ENCODE data around the gene ANKRD63.

Gene ANKRD63

GRCh38 chr15:40279437-40280141 is 3.3 kb downstream of the ANKRD63 start:
- Histone ChIP-seq H3K27ac (replicated peaks; ENCODE audit: low read length) (no peak overlapping the region), H3K18ac (ENCODE audit: low read length) (peak overlapping the region; percentile 75), H3K14ac (ENCODE audit: low read length) (no peak overlapping the region), H3K79me1 (ENCODE audit: low read depth, low read length) (no peaks in the 10 kb centered on the region), H4K91ac (ENCODE audit: low read depth, low read length, poor library complexity) (no peak overlapping the region), H3K9me3 (replicated peaks in 1 of 2; ENCODE audit: control insufficient read depth in 2 of 2, insufficient read depth in 1 of 2, low read depth in 1 of 2, low read length in 2 of 2) (peaks cover 0 to 7% of the 10 kb centered on the region in 2 donors), H2BK5ac (ENCODE audit: low read length) (no peak overlapping the region), H3K36me3 (replicated peaks in 1 of 2; ENCODE audit: control insufficient read depth in 2 of 2, insufficient read depth in 2 of 2, low read length in 2 of 2) (no peaks in the 10 kb centered on the region), H2AK5ac (ENCODE audit: low read depth, low read length) (peak overlapping the region; percentile 44), H3K23ac (ENCODE audit: low read depth, low read length, poor library complexity) (peak overlapping the region; percentile 8), H2BK15ac (ENCODE audit: low read length) (no peak overlapping the region), H3K9ac (ENCODE audit: low read depth, low read length, poor library complexity) (peak overlapping the region; percentile 36), H3K27me3 (ENCODE audit: control insufficient read depth in 3 of 3, insufficient read depth in 3 of 3, low read depth in 1 of 3, low read length in 3 of 3) (peaks cover 0 to 62% (median 40%) of the 10 kb centered on the region in 3 experiments), H3K4me3 (ENCODE audit: low read length in 2 of 2) (no peak overlapping the region), H2BK120ac (ENCODE audit: low read depth, low read length) (no peak overlapping the region), H3K4me2 (ENCODE audit: insufficient read depth, low read length, poor library complexity, severe bottlenecking) (peak overlapping the region; percentile 26), H2AFZ (ENCODE audit: low read length) (peak overlapping the region; percentile 67), H3K4me1 (ENCODE audit: control insufficient read depth in 2 of 2, insufficient read depth in 1 of 2, low read depth in 1 of 2, low read length in 2 of 2) (peaks cover 6 to 28% of the 10 kb centered on the region in 2 donors), H3K4ac (ENCODE audit: low read length) (no peak overlapping the region), H2BK12ac (ENCODE audit: low read length) (no peak overlapping the region), H4K8ac (ENCODE audit: low read depth, low read length) (no peak overlapping the region)
- DNase-seq (ENCODE audit: low spot score), result peak; percentile 75
- WGBS, 2 donors (ENCODE audit: extremely low coverage in 2 of 2, insufficient read length in 2 of 2, insufficient replicate concordance in 1 of 2), result no CpG with 5 or more reads among the region's 40 CpGs

- WGBS, 2 donors (ENCODE audit: extremely low coverage in 2 of 2, insufficient read length in 2 of 2, insufficient replicate concordance in 1 of 2), result no CpG with 5 or more reads among the region's 10 CpGs
- Histone ChIP-seq H2AFZ (ENCODE audit: low read length) (peak overlapping the region; percentile 68), H2BK5ac (ENCODE audit: low read length) (no peak overlapping the region), H2BK120ac (ENCODE audit: low read depth, low read length) (no peak overlapping the region), H3K9ac (ENCODE audit: low read depth, low read length, poor library complexity) (no peak overlapping the region), H3K79me1 (ENCODE audit: low read depth, low read length) (no peaks in the 10 kb centered on the region), H3K4ac (ENCODE audit: low read length) (no peak overlapping the region), H2BK12ac (ENCODE audit: low read length) (no peak overlapping the region), H4K91ac (ENCODE audit: low read depth, low read length, poor library complexity) (no peak overlapping the region), H4K8ac (ENCODE audit: low read depth, low read length) (no peak overlapping the region), H3K4me3 (ENCODE audit: low read length in 2 of 2) (no peak overlapping the region), H3K27me3 (ENCODE audit: control insufficient read depth in 3 of 3, insufficient read depth in 3 of 3, low read depth in 1 of 3, low read length in 3 of 3) (peaks cover 0 to 47% (median 30%) of the 10 kb centered on the region in 3 experiments), H2AK5ac (ENCODE audit: low read depth, low read length) (no peak overlapping the region), H3K14ac (ENCODE audit: low read length) (no peak overlapping the region), H2BK15ac (ENCODE audit: low read length) (no peak overlapping the region), H3K18ac (ENCODE audit: low read length) (no peak overlapping the region), H3K4me1 (ENCODE audit: control insufficient read depth in 2 of 2, insufficient read depth in 1 of 2, low read depth in 1 of 2, low read length in 2 of 2) (peaks cover 4 to 28% of the 10 kb centered on the region in 2 donors), H3K23ac (ENCODE audit: low read depth, low read length, poor library complexity) (peak overlapping the region; percentile 31), H3K9me3 (replicated peaks in 1 of 2; ENCODE audit: control insufficient read depth in 2 of 2, insufficient read depth in 1 of 2, low read depth in 1 of 2, low read length in 2 of 2) (peaks cover 2 to 4% of the 10 kb centered on the region in 2 donors), H3K36me3 (replicated peaks in 1 of 2; ENCODE audit: control insufficient read depth in 2 of 2, insufficient read depth in 2 of 2, low read length in 2 of 2) (no peaks in the 10 kb centered on the region), H3K4me2 (ENCODE audit: insufficient read depth, low read length, poor library complexity, severe bottlenecking) (no peak overlapping the region), H3K27ac (replicated peaks; ENCODE audit: low read length) (no peak overlapping the region)
- no peak for DNase-seq (ENCODE audit: low spot score)
Measured at GRCh38 chr15:40278026-40278425, 4.8 kb downstream of the ANKRD63 start.

GRCh38 chr15:40277471-40277870 is 5.4 kb downstream of the ANKRD63 start:
- H3K4me1 ChIP-seq (ENCODE audit: control insufficient read depth in 2 of 2, insufficient read depth in 1 of 2, low read depth in 1 of 2, low read length in 2 of 2), result peaks cover 4 to 28% of the 10 kb centered on the region in 2 donors
- H2BK5ac ChIP-seq (ENCODE audit: low read length), result no peak overlapping the region
- H3K14ac ChIP-seq (ENCODE audit: low read length), result peak overlapping the region; percentile 58
- no peak overlapping the region for H3K4me3 ChIP-seq (ENCODE audit: low read length in 2 of 2)
- no peak overlapping the region for H3K27ac ChIP-seq (replicated peaks; ENCODE audit: low read length)
- H3K23ac ChIP-seq (ENCODE audit: low read depth, low read length, poor library complexity), result peak overlapping the region; percentile 17
- H2AK5ac ChIP-seq (ENCODE audit: low read depth, low read length), result no peak overlapping the region
- no peak overlapping the region for H3K4ac ChIP-seq (ENCODE audit: low read length)
- H3K18ac ChIP-seq (ENCODE audit: low read length), result no peak overlapping the region
- H3K36me3 ChIP-seq (replicated peaks in 1 of 2; ENCODE audit: control insufficient read depth in 2 of 2, insufficient read depth in 2 of 2, low read length in 2 of 2), result no peaks in the 10 kb centered on the region
- peaks cover 2 to 4% of the 10 kb centered on the region in 2 donors for H3K9me3 ChIP-seq (replicated peaks in 1 of 2; ENCODE audit: control insufficient read depth in 2 of 2, insufficient read depth in 1 of 2, low read depth in 1 of 2, low read length in 2 of 2)
- H3K79me1 ChIP-seq (ENCODE audit: low read depth, low read length), result peaks cover 1% of the 10 kb centered on the region
- no peak overlapping the region for H2BK15ac ChIP-seq (ENCODE audit: low read length)
- peak overlapping the region; percentile 68 for H2AFZ ChIP-seq (ENCODE audit: low read length)
- H4K91ac ChIP-seq (ENCODE audit: low read depth, low read length, poor library complexity), result no peak overlapping the region
- peaks cover 0 to 42% (median 25%) of the 10 kb centered on the region in 3 experiments for H3K27me3 ChIP-seq (ENCODE audit: control insufficient read depth in 3 of 3, insufficient read depth in 3 of 3, low read depth in 1 of 3, low read length in 3 of 3)
- H3K9ac ChIP-seq (ENCODE audit: low read depth, low read length, poor library complexity), result no peak overlapping the region
- H2BK120ac ChIP-seq (ENCODE audit: low read depth, low read length), result no peak overlapping the region
- no peak overlapping the region for H2BK12ac ChIP-seq (ENCODE audit: low read length)
- no CpG with 5 or more reads among the region's 16 CpGs for WGBS, 2 donors (ENCODE audit: extremely low coverage in 2 of 2, insufficient read length in 2 of 2, insufficient replicate concordance in 1 of 2)
- no peak overlapping the region for H4K8ac ChIP-seq (ENCODE audit: low read depth, low read length)
- DNase-seq (ENCODE audit: low spot score), result no peak
- H3K4me2 ChIP-seq (ENCODE audit: insufficient read depth, low read length, poor library complexity, severe bottlenecking), result no peak overlapping the region

- WGBS, 2 donors (ENCODE audit: extremely low coverage in 2 of 2, insufficient read length in 2 of 2, insufficient replicate concordance in 1 of 2), result no CpG with 5 or more reads among the region's 4 CpGs
- peaks cover 1% of the 10 kb centered on the region for H3K79me1 ChIP-seq (ENCODE audit: low read depth, low read length)
- peak overlapping the region; percentile 51 for H3K18ac ChIP-seq (ENCODE audit: low read length)
- no peak overlapping the region for H3K27ac ChIP-seq (replicated peaks; ENCODE audit: low read length)
- H3K36me3 ChIP-seq (replicated peaks in 1 of 2; ENCODE audit: control insufficient read depth in 2 of 2, insufficient read depth in 2 of 2, low read length in 2 of 2), result no peaks in the 10 kb centered on the region
- no peak overlapping the region for H4K91ac ChIP-seq (ENCODE audit: low read depth, low read length, poor library complexity)
- H2AFZ ChIP-seq (ENCODE audit: low read length), result no peak overlapping the region
- no peak overlapping the region for H3K9ac ChIP-seq (ENCODE audit: low read depth, low read length, poor library complexity)
- H2BK5ac ChIP-seq (ENCODE audit: low read length), result no peak overlapping the region
- no peak overlapping the region for H3K4ac ChIP-seq (ENCODE audit: low read length)
- no peak overlapping the region for H2BK15ac ChIP-seq (ENCODE audit: low read length)
- no peak for DNase-seq (ENCODE audit: low spot score)
- peak overlapping the region; percentile 42 for H2AK5ac ChIP-seq (ENCODE audit: low read depth, low read length)
- H2BK12ac ChIP-seq (ENCODE audit: low read length), result no peak overlapping the region
- peaks cover 2 to 4% of the 10 kb centered on the region in 2 donors for H3K9me3 ChIP-seq (replicated peaks in 1 of 2; ENCODE audit: control insufficient read depth in 2 of 2, insufficient read depth in 1 of 2, low read depth in 1 of 2, low read length in 2 of 2)
- no peak overlapping the region for H3K23ac ChIP-seq (ENCODE audit: low read depth, low read length, poor library complexity)
- H2BK120ac ChIP-seq (ENCODE audit: low read depth, low read length), result no peak overlapping the region
- H3K4me3 ChIP-seq (ENCODE audit: low read length in 2 of 2), result no peak overlapping the region
- peaks cover 0 to 36% (median 20%) of the 10 kb centered on the region in 3 experiments for H3K27me3 ChIP-seq (ENCODE audit: control insufficient read depth in 3 of 3, insufficient read depth in 3 of 3, low read depth in 1 of 3, low read length in 3 of 3)
- H3K4me2 ChIP-seq (ENCODE audit: insufficient read depth, low read length, poor library complexity, severe bottlenecking), result no peak overlapping the region
- peaks cover 4 to 28% of the 10 kb centered on the region in 2 donors for H3K4me1 ChIP-seq (ENCODE audit: control insufficient read depth in 2 of 2, insufficient read depth in 1 of 2, low read depth in 1 of 2, low read length in 2 of 2)
- H3K14ac ChIP-seq (ENCODE audit: low read length), result peak overlapping the region; percentile 79
- H4K8ac ChIP-seq (ENCODE audit: low read depth, low read length), result no peak overlapping the region
Measured at GRCh38 chr15:40276927-40277326, 5.9 kb downstream of the ANKRD63 start.
